GM12878 (cell line): ENCODE data around the gene MAPT. TPM values are rescaled to one million over a fixed set of nuclear protein-coding genes. Genes with fewer than 3 reads are reported as not detected.

Experiments
- ATAC-seq: fragments of 200-7000 bp; cut with Tn5 transposase; 3 replicates; pipeline ENCODE4 v1.9.1; 2020; ENCODE audit warnings: mild to moderate bottlenecking, moderate library complexity
- BruUV-seq: library from RNA; stranded (reverse); fragments of 400-500 nt; replicated peaks from 2 replicates; lab custom pipeline; 2021; lab: Mats Ljungman, UMichigan
- CTCF ChIA-PET: fragments of 300-600 bp; sonication (Branson Sonifier 250); formaldehyde crosslinking; extraction: SDS; loops from one replicate; lab custom pipeline; 2021; ENCODE audit warnings: inconsistent platforms; lab: Yijun Ruan, JAX
- POLR2A ChIA-PET: fragments of 350-600 bp; formaldehyde crosslinking; extraction: SDS; loops from one replicate; lab custom pipeline; 2021; ENCODE audit warnings: inconsistent platforms; lab: Charles Lee
- RAD21 ChIA-PET: fragments of 300-600 bp; sonication (Branson Sonifier 250); formaldehyde crosslinking; loops from one replicate; lab custom pipeline; 2023; ENCODE audit warnings: antibody characterized with exemption; ENCODE audit not compliant: unreplicated experiment; lab: Charles Lee
- SMC1A ChIA-PET: fragments of 300-600 bp; sonication (Branson Sonifier 250); formaldehyde crosslinking; loops from one replicate; lab custom pipeline; 2023; ENCODE audit not compliant: unreplicated experiment, uncharacterized antibody; lab: Charles Lee
- DNase-seq: peaks from one replicate; pipeline ENCODE4 v3.0.0-alpha.2; 2011; ENCODE audit warnings: low read depth, low spot score
- FAIRE-seq: peaks from 3 replicates; lab custom pipeline; 2011; peaks lifted over from hg19 to GRCh38; lab: Jason Lieb, UNC
- H2AFZ ChIP-seq: 2 replicates; pipeline ENCODE4 v1.6.0; 2011; ENCODE audit warnings: low read depth, low read length, control low read depth; ENCODE audit not compliant: control insufficient read depth
- H3K27ac ChIP-seq: 2 replicates; pipeline ENCODE4 v1.5.1; 2011; ENCODE audit warnings: control low read depth; ENCODE audit not compliant: control insufficient read depth, insufficient read depth
- H3K27me3 ChIP-seq, 2 experiments: replicated peaks in 1 of 2; 2 replicates each; pipeline versions ENCODE4 v1.6.0 to v1.6.1; 2011; ENCODE audit warnings: low read length in 1 of 2; ENCODE audit not compliant: control insufficient read depth in 2 of 2, insufficient read depth in 2 of 2
- H3K36me3 ChIP-seq, 2 experiments: 2 replicates each; pipeline ENCODE4 v1.5.1; 2011; ENCODE audit warnings: low read length in 1 of 2; ENCODE audit not compliant: control insufficient read depth in 2 of 2, insufficient read depth in 2 of 2
- H3K4me1 ChIP-seq: 2 replicates; pipeline ENCODE4 v1.6.1; 2011; ENCODE audit warnings: mild to moderate bottlenecking, low read length, moderate library complexity, mixed read lengths; ENCODE audit not compliant: control insufficient read depth, insufficient read depth
- H3K4me2 ChIP-seq: 2 replicates; pipeline ENCODE4 v1.6.0; 2011; ENCODE audit warnings: control low read depth; ENCODE audit not compliant: control insufficient read depth, insufficient read depth
- H3K4me3 ChIP-seq: fragments of 200-600 bp; sonication (generic); 2 replicates; pipeline ENCODE4 v1.5.1; 2016
- H3K79me2 ChIP-seq: 2 replicates; pipeline ENCODE4 v1.6.0; 2011; ENCODE audit warnings: low read length; ENCODE audit not compliant: control insufficient read depth, insufficient read depth
- H3K9ac ChIP-seq: 2 replicates; pipeline ENCODE4 v1.8.0; 2011; ENCODE audit warnings: low read length, control low read depth, mixed read lengths; ENCODE audit not compliant: control insufficient read depth, insufficient read depth
- H3K9me3 ChIP-seq: replicated peaks from 3 replicates; pipeline ENCODE4 v1.5.1; 2011; ENCODE audit warnings: mild to moderate bottlenecking, low read length; ENCODE audit not compliant: control insufficient read depth, insufficient read depth
- H4K20me1 ChIP-seq: 2 replicates; pipeline ENCODE4 v1.6.0; 2011; ENCODE audit not compliant: control insufficient read depth, insufficient read depth
- ATF2 ChIP-seq: IDR thresholded peaks from 2 replicates; pipeline ENCODE4 v1.6.1; 2012; ENCODE audit warnings: low read length, inconsistent platforms
- CBX5 ChIP-seq: sonication (generic); IDR thresholded peaks from 2 replicates; pipeline ENCODE4 v1.6.1; 2016; ENCODE audit warnings: low read depth, moderate library complexity, mild to moderate bottlenecking, inconsistent platforms
- CEBPB ChIP-seq, 2 experiments: fragments of 150-350 bp in 1 of 2; IDR thresholded peaks; 2 replicates each; pipeline ENCODE4 v1.6.1; 2012 to 2014; ENCODE audit warnings: low read depth in 2 of 2, low read length in 2 of 2, borderline replicate concordance in 1 of 2, inconsistent platforms in 1 of 2
- ETV6 ChIP-seq, 2 experiments: fragments of 450-650 bp in 1 of 2; IDR thresholded peaks in 1 of 2; conservative IDR thresholded peaks in 1 of 2; 2 replicates each; pipeline ENCODE4 v1.6.1; 2014; ENCODE audit warnings: antibody characterized with exemption in 1 of 2, borderline replicate concordance in 1 of 2, low read depth in 1 of 2, mild to moderate bottlenecking in 1 of 2, moderate library complexity in 1 of 2
- FOXK2 ChIP-seq: fragments of 450-650 bp; IDR thresholded peaks from 2 replicates; pipeline ENCODE4 v1.6.1; 2017; ENCODE audit warnings: mild to moderate bottlenecking, moderate library complexity
- HDAC6 ChIP-seq: fragments of 200-600 bp; sonication (generic); IDR thresholded peaks from one replicate; pipeline ENCODE4 v1.8.0; 2017; ENCODE audit warnings: antibody characterized with exemption; ENCODE audit not compliant: unreplicated experiment
- JUNB ChIP-seq: IDR thresholded peaks from 2 replicates; pipeline ENCODE4 v1.6.1; 2016; ENCODE audit warnings: antibody characterized with exemption, mild to moderate bottlenecking
- KLF5 ChIP-seq: fragments of 450-650 bp; IDR thresholded peaks from 2 replicates; pipeline ENCODE4 v1.6.1; 2014; ENCODE audit warnings: mild to moderate bottlenecking; ENCODE audit not compliant: partially characterized antibody
- LARP7 ChIP-seq: fragments of 450-650 bp; IDR thresholded peaks from 2 replicates; pipeline ENCODE4 v1.6.1; 2017; ENCODE audit warnings: mild to moderate bottlenecking
- NFYA ChIP-seq: IDR thresholded peaks from 2 replicates; pipeline ENCODE4 v1.6.1; 2011; ENCODE audit warnings: low read depth, mild to moderate bottlenecking, low read length, improper control_type of control experiment, borderline replicate concordance
- NR2C1 ChIP-seq: fragments of 450-650 bp; IDR thresholded peaks from 2 replicates; pipeline ENCODE4 v1.6.1; 2017; ENCODE audit warnings: antibody characterized with exemption, mild to moderate bottlenecking, moderate library complexity
- RUNX3 ChIP-seq: IDR thresholded peaks from 2 replicates; pipeline ENCODE4 v1.6.1; 2012; ENCODE audit warnings: low read length, inconsistent platforms
- SKIL ChIP-seq: fragments of 450-650 bp; IDR thresholded peaks from 2 replicates; pipeline ENCODE4 v1.6.1; 2017; ENCODE audit warnings: mild to moderate bottlenecking, low read depth, inconsistent platforms; ENCODE audit not compliant: poor library complexity, severe bottlenecking
- SRF ChIP-seq, 2 experiments: IDR thresholded peaks; 2 replicates each; pipeline ENCODE4 v1.6.1; 2011; ENCODE audit warnings: low read depth in 2 of 2, low read length in 2 of 2, mild to moderate bottlenecking in 1 of 2, moderate library complexity in 1 of 2
- TARDBP ChIP-seq: IDR thresholded peaks from 2 replicates; pipeline ENCODE4 v1.6.1; 2016; ENCODE audit warnings: borderline replicate concordance
- TBL1XR1 ChIP-seq: IDR thresholded peaks from 2 replicates; pipeline ENCODE4 v1.6.1; 2012; ENCODE audit warnings: low read depth, low read length, improper control_type of control experiment
- TCF3 ChIP-seq: IDR thresholded peaks from 2 replicates; pipeline ENCODE4 v1.6.1; 2012; ENCODE audit warnings: low read depth, mild to moderate bottlenecking, low read length, borderline replicate concordance; ENCODE audit not compliant: insufficient read depth
- WRNIP1 ChIP-seq: IDR thresholded peaks from 2 replicates; pipeline ENCODE4 v1.6.1; 2011; ENCODE audit warnings: low read depth, low read length, improper control_type of control experiment, borderline replicate concordance
- ZNF207 ChIP-seq: fragments of 450-650 bp; IDR thresholded peaks from 2 replicates; pipeline ENCODE4 v1.6.1; 2014; ENCODE audit warnings: antibody characterized with exemption, mild to moderate bottlenecking, borderline replicate concordance
- ZNF24 ChIP-seq: fragments of 450-650 bp; IDR thresholded peaks from 2 replicates; pipeline ENCODE4 v1.6.1; 2017; ENCODE audit warnings: antibody characterized with exemption, mild to moderate bottlenecking
- WGBS: methylation state at CpG from one replicate; pipeline ENCODE4 v1.1.6; 2016; ENCODE audit warnings: low lambda C conversion rate; ENCODE audit not compliant: insufficient replicate concordance, insufficient coverage; ENCODE audit errors: missing lambda C conversion rate; 5-methylcytosine and 5-hydroxymethylcytosine counted together
- in situ Hi-C: fragments of 300-500 bp; cut with MboI; formaldehyde crosslinking; loops from 9 replicates; pipeline ENCODE4 v1.14.3; 2018; ENCODE audit warnings: mixed read lengths
- intact Hi-C: fragments of 100-400 bp; cut with micrococcal nuclease; formaldehyde crosslinking; loops from one replicate; pipeline ENCODE4 v1.14.2; 2022; ENCODE audit not compliant: unreplicated experiment
- polyA plus RNA-seq, 11 experiments: library from polyadenylated mRNA; depleted of rRNA in 4 of 11; unstranded in 6 of 11; stranded (reverse) in 5 of 11; fragments of >200 nt; fragmentation: Nextera tagmentation in 4 of 11; fragmentation: Illumina TruSeq in 1 of 11; extraction: Ambion mirVana in 4 of 11; extraction: Trizol in 1 of 11; gene quantifications; 1 replicate in 1 of 11; 2 replicates in 10 of 11; pipeline versions ENCODE4 v1.2.1 to v1.2.3, GENCODE V29; 2011 to 2016; ENCODE audit warnings: inconsistent platforms in 2 of 11, missing spikeins in 2 of 11, low read depth in 1 of 11
- total RNA-seq, 4 experiments: library from RNA; depleted of rRNA in 3 of 4; stranded (reverse); fragments of >200 nt in 3 of 4; fragmentation: Illumina TruSeq in 1 of 4; extraction: Trizol in 1 of 4; gene quantifications; 2 replicates each; pipeline versions ENCODE4 v1.2.1 to v1.2.3, GENCODE V29; 2013 to 2021

The MAPT gene
- total and polyA plus RNA-seq, 10 of the 15 experiments (the other 5 are each of a cell fraction or from before 2014, with no cell fraction given): under 0.01 to 0.05 (median 0.03) TPM; not detected in 7

GRCh38 chr17:45995627-45996270, 101.4 kb downstream of the MAPT start (continued):
- TF ChIP-seq NFYA: no peak
- no peak for TF ChIP-seq LARP7
- TF ChIP-seq TBL1XR1: no peak
- TF ChIP-seq TARDBP: no peak
- TF ChIP-seq SKIL: no peak
- no peak for TF ChIP-seq CBX5
- TF ChIP-seq RUNX3: no peak
- TF ChIP-seq ZNF24: no peak
- no peak for TF ChIP-seq ATF2

GRCh38 chr17:45996282-45996937, 102.1 kb downstream of the MAPT start:
- H3K4me2 ChIP-seq: no peak overlapping the region
- H3K4me1 ChIP-seq: no peaks in the 10 kb centered on the region
- in situ Hi-C loops: no loop called here
- intact Hi-C loops: no loop called here
- RAD21 ChIA-PET: no interaction called here
- H3K27me3 ChIP-seq: no peaks in the 10 kb centered on the region
- H3K4me3 ChIP-seq: no peak overlapping the region
- no peak overlapping the region for H3K27ac ChIP-seq
- no peak for DNase-seq
- H2AFZ ChIP-seq: no peak overlapping the region
- H3K9ac ChIP-seq: no peak overlapping the region
- CTCF ChIA-PET: no interaction called here
- BruUV-seq: no TSS peak
- H4K20me1 ChIP-seq: no peaks in the 10 kb centered on the region
- WGBS: 58% methylated on average over 19 of the region's 31 CpGs
- H3K79me2 ChIP-seq: no peaks in the 10 kb centered on the region
- H3K9me3 ChIP-seq: no peaks in the 10 kb centered on the region
- POLR2A ChIA-PET: no interaction called here
- no peak for FAIRE-seq
- SMC1A ChIA-PET: no interaction called here
- H3K36me3 ChIP-seq: no peaks in the 10 kb centered on the region
- no peak for ATAC-seq
- TF ChIP-seq TCF3 (no peak), ZNF207 (no peak), WRNIP1 (no peak), HDAC6 (no peak), FOXK2 (no peak), NR2C1 (no peak), JUNB (no peak), KLF5 (no peak), SRF (IDR thresholded peaks at IDR 0.05; ENCODE audit: low read depth in 2 of 2, low read length in 2 of 2) (no peak), ETV6 (conservative IDR thresholded peaks at IDR 0.05 in 1 of 2, IDR thresholded peaks at IDR 0.05 in 1 of 2; ENCODE audit: borderline replicate concordance in 1 of 2, low read depth in 1 of 2) (no peak), CEBPB (IDR thresholded peaks at IDR 0.05; ENCODE audit: borderline replicate concordance in 1 of 2, low read depth in 2 of 2, low read length in 2 of 2) (no peak)
